Chondrocyte (in vitro differentiated cells): Measurements from ENCODE around the gene MMD2. TPM values are rescaled to one million over a fixed set of nuclear protein-coding genes. Genes with fewer than 3 reads are reported as not detected.

Experiments used
- DNase-seq: peaks from one replicate; pipeline ENCODE4 v3.0.0; 2021; ENCODE audit warnings: mixed read lengths, low spot score
- H3K27ac Mint-ChIP-seq: one replicate; pipeline ENCODE4 v1.8.0; 2021; ENCODE audit warnings: mild to moderate bottlenecking, moderate library complexity, mixed read lengths; ENCODE audit not compliant: unreplicated experiment
- H3K27me3 Mint-ChIP-seq: 2 replicates; pipeline ENCODE4 v1.8.0; 2021; ENCODE audit warnings: low read depth, mixed read lengths
- H3K36me3 Mint-ChIP-seq: 2 replicates; pipeline ENCODE4 v1.8.0; 2021; ENCODE audit warnings: low read depth, mixed read lengths
- H3K4me1 Mint-ChIP-seq: 2 replicates; pipeline ENCODE4 v1.8.0; 2021; ENCODE audit warnings: low read depth, mild to moderate bottlenecking, mixed read lengths
- H3K4me3 Mint-ChIP-seq: one replicate; pipeline ENCODE4 v1.8.0; 2021; ENCODE audit warnings: mild to moderate bottlenecking, moderate library complexity, mixed read lengths; ENCODE audit not compliant: unreplicated experiment
- H3K9me3 Mint-ChIP-seq: 2 replicates; pipeline ENCODE4 v1.8.0; 2021; ENCODE audit warnings: low read depth, mixed read lengths
- CTCF ChIP-seq: fragments of 200-600 bp; sonication (generic); IDR thresholded peaks from 2 replicates; pipeline ENCODE4 v1.5.0; 2021; ENCODE audit warnings: antibody characterized with exemption, mild to moderate bottlenecking, moderate library complexity
- total RNA-seq: library from RNA; stranded (reverse); gene quantifications from 3 replicates; pipeline ENCODE4 v1.2.1, GENCODE V29; 2021

MMD2 gene
- total RNA-seq, 1 donor from 2014 or later: not detected

- no peak overlapping the region for H3K27ac Mint-ChIP-seq
- H3K9me3 Mint-ChIP-seq: no peaks in the 10 kb centered on the region
- no peak overlapping the region for H3K4me3 Mint-ChIP-seq
- no peaks in the 10 kb centered on the region for H3K36me3 Mint-ChIP-seq
- H3K4me1 Mint-ChIP-seq: peaks cover 12% of the 10 kb centered on the region
- DNase-seq: no peak
- H3K27me3 Mint-ChIP-seq: peaks cover 2% of the 10 kb centered on the region
- no peak for TF ChIP-seq CTCF
Measured at GRCh38 chr7:4876586-4876985, 82.4 kb downstream of the MMD2 start.

- Mint-ChIP-seq H3K36me3 (no peaks in the 10 kb centered on the region), H3K27ac (no peak overlapping the region)
Measured at GRCh38 chr7:4875391-4875790, 83.6 kb downstream of the MMD2 start.

DNA sequence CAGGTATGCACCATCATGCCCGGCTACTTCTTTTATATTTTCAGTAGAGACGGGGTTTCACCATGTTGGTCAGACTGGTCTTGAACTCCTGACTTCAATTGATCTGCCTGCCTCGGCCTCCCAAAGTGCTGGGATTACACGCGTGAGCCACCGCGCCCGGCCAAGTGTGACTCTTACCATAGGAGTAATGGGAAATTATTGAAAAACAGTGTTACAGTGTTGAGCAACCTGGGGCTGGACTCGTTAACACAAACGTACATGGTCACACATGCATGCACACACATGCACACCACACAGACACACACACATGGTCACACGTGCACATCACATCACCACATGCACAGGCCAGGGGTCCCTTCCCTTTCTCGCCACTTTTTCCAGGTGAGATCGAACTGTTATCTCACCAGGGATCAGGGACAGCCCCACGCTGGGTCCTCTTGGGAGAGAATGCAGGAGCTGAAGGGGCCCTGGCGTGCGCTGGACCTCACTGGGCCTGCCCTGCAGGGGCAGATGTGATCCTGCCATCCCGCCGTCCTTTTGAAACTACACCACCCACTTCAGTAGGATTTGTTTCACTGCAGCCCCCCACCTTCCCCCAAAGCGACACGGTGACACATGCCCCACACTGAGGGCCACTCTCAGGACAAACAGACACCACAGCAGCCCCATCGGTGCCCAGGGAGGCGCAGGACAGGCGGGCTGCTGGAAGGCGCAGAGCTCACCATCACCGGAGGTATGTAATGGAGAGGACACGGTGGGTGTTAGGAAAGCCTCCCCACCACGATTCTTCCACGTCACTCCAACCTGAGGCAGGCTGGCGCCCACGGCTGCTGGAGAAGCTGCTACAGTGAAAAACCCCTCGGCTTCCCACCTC is 85.7 kb downstream of the MMD2 start:
- Mint-ChIP-seq H3K27me3 (no peaks in the 10 kb centered on the region), H3K9me3 (peaks cover 2% of the 10 kb centered on the region), H3K36me3 (peaks cover 1% of the 10 kb centered on the region), H3K4me1 (peaks cover 13% of the 10 kb centered on the region), H3K4me3 (no peak overlapping the region), H3K27ac (no peak overlapping the region)
- no peak for DNase-seq
- no peak for TF ChIP-seq CTCF

More at GRCh38 chr7:4875391-4875790, 83.6 kb downstream of the MMD2 start:
- Mint-ChIP-seq H3K4me1 (peaks cover 21% of the 10 kb centered on the region), H3K4me3 (no peak overlapping the region), H3K9me3 (no peaks in the 10 kb centered on the region), H3K27me3 (no peaks in the 10 kb centered on the region)
- TF ChIP-seq CTCF: no peak
- no peak for DNase-seq

DNA sequence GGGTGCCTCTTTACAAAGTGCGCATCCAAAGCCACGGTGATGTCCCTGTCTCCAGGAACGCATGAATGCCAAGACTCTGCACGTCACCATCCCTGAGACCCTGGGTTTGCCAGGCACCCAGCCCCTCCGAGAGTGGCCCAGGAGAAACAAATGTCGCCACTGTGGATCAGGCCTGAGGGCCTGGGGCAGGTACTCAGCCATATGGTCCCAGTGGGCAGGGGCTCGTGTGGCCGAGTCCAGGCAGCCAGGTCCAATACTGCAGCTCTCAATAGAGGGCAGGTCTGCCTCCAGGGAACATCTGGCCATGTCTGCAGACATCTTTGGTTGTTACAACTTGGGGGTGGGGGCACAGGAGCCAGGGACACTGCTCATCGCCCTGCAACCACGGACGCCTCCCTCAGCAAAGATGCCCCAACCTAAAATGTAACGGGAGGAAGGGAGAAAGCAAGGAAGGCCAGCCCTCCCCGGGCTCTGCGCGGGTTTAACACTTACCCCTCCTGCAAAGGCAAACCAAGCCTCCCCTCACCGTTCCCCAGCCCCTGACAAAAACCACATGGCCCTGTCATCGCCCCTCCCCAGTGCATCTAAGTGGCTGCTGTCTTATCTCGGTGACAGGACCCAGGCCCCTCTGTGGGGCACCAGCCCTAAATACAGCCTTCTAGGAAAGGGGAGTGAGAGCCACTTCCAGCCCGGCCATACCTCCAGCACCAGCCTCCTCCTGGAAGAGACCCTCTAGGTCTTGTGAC is 86.9 kb downstream of the MMD2 start:
- peaks cover 1% of the 10 kb centered on the region for H3K36me3 Mint-ChIP-seq
- H3K9me3 Mint-ChIP-seq: peaks cover 4% of the 10 kb centered on the region

More for the DNA sequence above, 86.9 kb downstream of the MMD2 start:
- Mint-ChIP-seq H3K4me1 (peaks cover 13% of the 10 kb centered on the region), H3K27me3 (no peaks in the 10 kb centered on the region), H3K27ac (no peak overlapping the region), H3K4me3 (no peak overlapping the region)
- no peak for DNase-seq
- no peak for TF ChIP-seq CTCF
